ENCODE data around the gene TTN.

TTN gene

GRCh38 chr2:178715366-178715765, 91.9 kb downstream of the TTN start:
- no peak overlapping the region for H3K4me3 ChIP-seq (ENCODE audit: low read length)
- DNase-seq (ENCODE audit: low read depth), result no peak
- TF ChIP-seq CTCF (conservative IDR thresholded peaks at IDR 0.05; ENCODE audit: low read length), result no peak

- no peak for DNase-seq (ENCODE audit: low read depth)
- no peak overlapping the region for H3K4me3 ChIP-seq (ENCODE audit: low read length)
- TF ChIP-seq CTCF (conservative IDR thresholded peaks at IDR 0.05; ENCODE audit: low read length), result no peak
These were observed 99.7 kb downstream of the TTN start for GRCh38 chr2:178707476-178707875.

GRCh38 chr2:178704876-178705275, 102.3 kb downstream of the TTN start:
- TF ChIP-seq CTCF (conservative IDR thresholded peaks at IDR 0.05; ENCODE audit: low read length), result no peak
- DNase-seq (ENCODE audit: low read depth), result no peak
- no peak overlapping the region for H3K4me3 ChIP-seq (ENCODE audit: low read length)

- no peak for TF ChIP-seq CTCF (conservative IDR thresholded peaks at IDR 0.05; ENCODE audit: low read length)
- no peak overlapping the region for H3K4me3 ChIP-seq (ENCODE audit: low read length)
- no peak for DNase-seq (ENCODE audit: low read depth)
These were observed 104.9 kb downstream of the TTN start for GRCh38 chr2:178702361-178702760.

GRCh38 chr2:178700922-178701342, 106.3 kb downstream of the TTN start:
- H3K4me3 ChIP-seq (ENCODE audit: low read length), result no peak overlapping the region
- peak; percentile 96 for TF ChIP-seq CTCF (conservative IDR thresholded peaks at IDR 0.05; ENCODE audit: low read length)
- DNase-seq (ENCODE audit: low read depth), result peak; percentile 34

- no peak overlapping the region for H3K4me3 ChIP-seq (ENCODE audit: low read length)
- DNase-seq (ENCODE audit: low read depth), result no peak
- no peak for TF ChIP-seq CTCF (conservative IDR thresholded peaks at IDR 0.05; ENCODE audit: low read length)
These were observed 107.1 kb downstream of the TTN start for GRCh38 chr2:178700136-178700535.

- DNase-seq (ENCODE audit: low read depth), result no peak
- H3K4me3 ChIP-seq (ENCODE audit: low read length), result no peak overlapping the region
- TF ChIP-seq CTCF (conservative IDR thresholded peaks at IDR 0.05; ENCODE audit: low read length), result no peak
These were observed 114.4 kb downstream of the TTN start for GRCh38 chr2:178692845-178693244.

All from AG10803 (cell line).